ENCODE data around the gene P3R3URF.

The P3R3URF gene

GRCh38 chr1:46130121-46130520 is 46.2 kb downstream of the P3R3URF start:
- no peak overlapping the region for H3K27ac ChIP-seq (replicated peaks)
- H3K4me3 ChIP-seq (replicated peaks; ENCODE audit: insufficient read depth, low read length), result no peak overlapping the region
- H3K27me3 ChIP-seq (ENCODE audit: insufficient read depth, poor library complexity, severe bottlenecking), result no peaks in the 10 kb centered on the region
- TF ChIP-seq, protein P1, sequence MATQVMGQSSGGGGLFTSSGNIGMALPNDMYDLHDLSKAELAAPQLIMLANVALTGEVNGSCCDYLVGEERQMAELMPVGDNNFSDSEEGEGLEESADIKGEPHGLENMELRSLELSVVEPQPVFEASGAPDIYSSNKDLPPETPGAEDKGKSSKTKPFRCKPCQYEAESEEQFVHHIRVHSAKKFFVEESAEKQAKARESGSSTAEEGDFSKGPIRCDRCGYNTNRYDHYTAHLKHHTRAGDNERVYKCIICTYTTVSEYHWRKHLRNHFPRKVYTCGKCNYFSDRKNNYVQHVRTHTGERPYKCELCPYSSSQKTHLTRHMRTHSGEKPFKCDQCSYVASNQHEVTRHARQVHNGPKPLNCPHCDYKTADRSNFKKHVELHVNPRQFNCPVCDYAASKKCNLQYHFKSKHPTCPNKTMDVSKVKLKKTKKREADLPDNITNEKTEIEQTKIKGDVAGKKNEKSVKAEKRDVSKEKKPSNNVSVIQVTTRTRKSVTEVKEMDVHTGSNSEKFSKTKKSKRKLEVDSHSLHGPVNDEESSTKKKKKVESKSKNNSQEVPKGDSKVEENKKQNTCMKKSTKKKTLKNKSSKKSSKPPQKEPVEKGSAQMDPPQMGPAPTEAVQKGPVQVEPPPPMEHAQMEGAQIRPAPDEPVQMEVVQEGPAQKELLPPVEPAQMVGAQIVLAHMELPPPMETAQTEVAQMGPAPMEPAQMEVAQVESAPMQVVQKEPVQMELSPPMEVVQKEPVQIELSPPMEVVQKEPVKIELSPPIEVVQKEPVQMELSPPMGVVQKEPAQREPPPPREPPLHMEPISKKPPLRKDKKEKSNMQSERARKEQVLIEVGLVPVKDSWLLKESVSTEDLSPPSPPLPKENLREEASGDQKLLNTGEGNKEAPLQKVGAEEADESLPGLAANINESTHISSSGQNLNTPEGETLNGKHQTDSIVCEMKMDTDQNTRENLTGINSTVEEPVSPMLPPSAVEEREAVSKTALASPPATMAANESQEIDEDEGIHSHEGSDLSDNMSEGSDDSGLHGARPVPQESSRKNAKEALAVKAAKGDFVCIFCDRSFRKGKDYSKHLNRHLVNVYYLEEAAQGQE (IDR thresholded peaks at IDR 0.05; ENCODE audit: insufficient replicate concordance, low read depth), result no peak
- TF ChIP-seq CTCF (IDR thresholded peaks at IDR 0.05; ENCODE audit: insufficient read depth, low read length), result no peak
- no peak for TF ChIP-seq GABPA (IDR thresholded peaks at IDR 0.05; ENCODE audit: low read depth)
- no peak for TF ChIP-seq POLR2AphosphoS5 (IDR thresholded peaks at IDR 0.05; ENCODE audit: low read depth)
- no peak for TF ChIP-seq SPI1 (IDR thresholded peaks at IDR 0.05; ENCODE audit: borderline replicate concordance, low read depth)
- no peak for DNase-seq (ENCODE audit: low read depth in 1 of 2, low spot score in 1 of 2)

GRCh38 chr1:46128344-46128743 is 47.9 kb downstream of the P3R3URF start:
- no peaks in the 10 kb centered on the region for H3K27me3 ChIP-seq (ENCODE audit: insufficient read depth, poor library complexity, severe bottlenecking)
- H3K27ac ChIP-seq (replicated peaks), result no peak overlapping the region
- DNase-seq (ENCODE audit: low read depth in 1 of 2, low spot score in 1 of 2), result no peak
- no peak overlapping the region for H3K4me3 ChIP-seq (replicated peaks; ENCODE audit: insufficient read depth, low read length)
- no peak for TF ChIP-seq POLR2AphosphoS5 (IDR thresholded peaks at IDR 0.05; ENCODE audit: low read depth)
- TF ChIP-seq GABPA (IDR thresholded peaks at IDR 0.05; ENCODE audit: low read depth), result no peak
- no peak for TF ChIP-seq CTCF (IDR thresholded peaks at IDR 0.05; ENCODE audit: insufficient read depth, low read length)

Data from HL-60 (cell line).